Daoy (cell line): Measurements from ENCODE around the gene ARF4. TPM values are rescaled to one million over a fixed set of nuclear protein-coding genes. Genes with fewer than 3 reads are reported as not detected.
A peak's percentile ranks its signal among the peaks of the same experiment; 100 is the strongest.
"Not testable (repeated sequence)": the region's sequence is repeated elsewhere in the genome, so short reads cannot be mapped to it uniquely, and the experiment has no call there.

Source experiments
- DNase-seq: peaks from one replicate; pipeline ENCODE4 v3.0.0-alpha.2; 2015; ENCODE audit warnings: low read depth
- total RNA-seq: library from RNA; depleted of rRNA; stranded (reverse); fragments of >200 nt; shearing (Covaris generic); gene quantifications from 2 replicates; pipeline ENCODE4 v1.2.3, GENCODE V29; 2014; rRNA removed

The ARF4 gene
- total RNA-seq, result 216 and 220 TPM in 2 replicates

DNA sequence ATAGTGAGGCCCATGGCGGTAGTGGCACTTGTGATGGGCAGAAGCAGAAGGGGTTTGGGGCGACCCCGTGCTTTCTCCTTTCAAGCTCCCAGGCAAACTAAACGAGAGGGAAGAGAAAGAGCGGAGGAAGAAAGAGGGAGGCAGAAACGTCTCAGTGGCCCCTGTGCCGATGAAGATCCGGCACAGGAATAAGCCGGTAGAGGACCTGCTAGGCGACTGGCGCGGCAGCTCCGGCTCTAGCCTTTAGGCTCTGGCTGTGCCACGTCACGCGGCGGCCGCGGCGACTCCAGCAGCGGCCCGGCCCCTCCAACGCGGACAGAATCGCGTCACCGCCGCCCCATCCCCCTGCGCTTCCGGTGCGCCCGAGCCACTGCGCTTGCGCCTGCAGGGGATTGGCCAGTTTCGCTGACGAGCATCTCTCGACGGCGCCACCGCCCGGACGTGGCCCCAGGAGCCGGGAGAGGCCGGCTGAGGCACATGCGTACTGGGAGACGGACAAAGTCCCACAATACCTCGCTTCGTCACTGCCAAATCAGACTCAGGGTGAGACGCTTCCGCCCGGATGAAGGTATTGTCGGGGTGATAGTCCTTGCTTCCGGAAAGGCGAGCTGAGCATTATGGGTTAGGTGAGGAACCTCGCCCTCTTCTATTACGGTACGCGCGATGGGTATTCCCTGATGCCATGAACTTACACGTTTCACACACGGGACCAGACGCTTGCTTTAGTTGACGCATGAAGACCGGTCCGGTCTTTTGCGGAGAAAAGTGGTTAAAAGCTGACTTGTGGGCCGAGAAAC, at the start of gene ARF4:
TSS of gene ARF4 (minus strand) at position 218 of the 797 bp plus-strand sequence. CDS start at position 14, 204 bp downstream.
- peak; percentile 99 for DNase-seq

- no peak for DNase-seq
These were observed 49.6 kb upstream of the ARF4 start for GRCh38 chr3:57646723-57647122.

DNA sequence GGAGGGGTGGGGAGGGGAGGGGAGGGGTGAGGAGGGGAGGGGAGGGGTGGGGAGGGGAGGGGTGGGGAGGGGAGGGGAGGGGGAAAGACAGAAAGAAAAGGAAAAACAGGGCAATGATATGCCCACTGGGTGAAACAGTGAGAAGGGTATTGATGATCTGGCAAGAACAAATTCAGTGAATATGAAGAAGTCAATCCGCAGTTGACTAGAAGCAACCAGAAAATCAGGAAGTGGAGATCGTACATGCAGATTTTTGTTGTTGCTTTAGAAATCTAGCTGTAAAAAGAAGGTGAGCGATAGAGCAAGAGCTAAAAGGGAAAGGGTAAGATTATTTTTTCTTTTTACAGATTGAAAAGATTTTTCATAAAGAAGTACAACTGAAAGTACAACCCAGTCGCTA, 47.6 kb upstream of the ARF4 start:
- no peak for DNase-seq

- DNase-seq, result no peak
These were observed 40.2 kb upstream of the ARF4 start for GRCh38 chr3:57637391-57637790.

GRCh38 chr3:57634259-57634658, 37.1 kb upstream of the ARF4 start:
- DNase-seq, result not testable (repeated sequence)

DNA sequence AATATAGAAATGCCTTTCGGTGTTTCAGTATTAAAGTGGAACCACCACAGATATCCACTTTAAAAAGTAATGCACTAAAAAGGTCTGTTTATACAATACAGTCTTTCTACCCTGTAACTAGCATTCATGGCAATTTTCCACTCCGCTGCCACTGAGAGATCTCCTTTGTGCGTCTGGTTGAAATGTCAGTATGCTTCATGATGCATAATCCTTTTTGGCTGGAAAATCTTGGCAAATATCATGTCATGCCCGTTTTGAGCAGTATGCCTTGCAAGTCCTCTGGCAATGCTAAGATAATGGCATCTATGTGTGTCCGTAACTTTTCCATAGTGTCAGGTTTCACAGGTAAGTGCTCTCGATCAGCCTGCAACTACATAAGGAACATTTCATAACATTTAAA, 30.8 kb upstream of the ARF4 start:
- DNase-seq, result no peak

DNA sequence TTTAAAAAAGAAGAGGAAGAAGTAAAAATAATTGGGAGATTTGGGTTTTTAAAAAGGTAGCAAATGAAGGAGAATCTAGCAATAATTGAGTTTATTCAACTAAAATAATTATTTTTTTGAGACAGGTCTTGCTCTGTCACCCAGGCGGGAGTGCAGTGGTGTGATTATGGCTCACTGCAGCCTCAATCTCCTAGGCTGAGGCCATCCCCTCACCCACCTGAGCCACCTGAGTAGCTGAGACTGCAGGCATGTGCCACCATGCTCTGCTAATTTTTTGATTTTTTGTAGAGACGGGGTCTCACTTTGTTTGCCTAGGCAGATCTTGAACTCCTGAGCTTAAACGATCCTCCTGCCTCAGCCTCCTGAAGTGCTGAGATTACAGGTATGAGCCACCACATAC, 27.7 kb upstream of the ARF4 start:
- no peak for DNase-seq

DNA sequence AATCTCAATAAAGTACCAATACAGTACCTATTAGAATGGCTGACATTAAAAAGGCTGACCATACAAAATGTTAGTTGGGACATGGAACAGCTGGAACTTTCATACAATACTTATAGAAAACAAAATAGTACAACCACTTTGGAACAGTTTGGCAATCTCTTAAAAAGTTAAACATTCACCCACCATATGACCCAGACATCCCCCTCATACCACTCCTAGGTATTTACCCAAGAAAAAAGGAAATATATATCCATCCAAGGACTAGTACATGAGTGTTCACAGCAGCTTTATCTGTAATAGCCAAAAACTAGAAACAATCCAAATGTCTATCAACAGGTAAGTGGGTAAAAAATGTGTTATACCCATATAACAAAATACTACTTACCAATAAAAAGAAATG, 25.2 kb upstream of the ARF4 start:
- DNase-seq, result no peak

- DNase-seq, result no peak
These were observed 20.6 kb upstream of the ARF4 start for GRCh38 chr3:57617739-57618138.

GRCh38 chr3:57616233-57616632, 19.1 kb upstream of the ARF4 start:
- no peak for DNase-seq

DNA sequence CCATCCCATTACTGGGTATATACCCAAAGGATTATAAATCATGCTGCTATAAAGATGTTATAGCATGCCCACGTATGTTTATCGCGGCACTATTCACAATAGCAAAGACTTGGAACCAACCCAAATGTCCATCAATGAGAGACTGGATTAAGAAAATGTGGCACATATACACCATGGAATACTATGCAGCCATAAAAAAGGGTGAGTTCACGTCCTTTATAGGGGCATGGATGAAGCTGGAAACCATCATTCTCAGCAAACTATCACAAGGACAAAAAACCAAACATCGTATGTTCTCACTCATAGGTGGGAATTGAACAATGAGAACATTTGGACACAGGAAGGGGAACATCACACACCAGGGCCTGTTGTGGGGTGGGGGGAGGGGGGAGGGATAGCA, 14.7 kb upstream of the ARF4 start:
- DNase-seq, result not testable (repeated sequence)

DNA sequence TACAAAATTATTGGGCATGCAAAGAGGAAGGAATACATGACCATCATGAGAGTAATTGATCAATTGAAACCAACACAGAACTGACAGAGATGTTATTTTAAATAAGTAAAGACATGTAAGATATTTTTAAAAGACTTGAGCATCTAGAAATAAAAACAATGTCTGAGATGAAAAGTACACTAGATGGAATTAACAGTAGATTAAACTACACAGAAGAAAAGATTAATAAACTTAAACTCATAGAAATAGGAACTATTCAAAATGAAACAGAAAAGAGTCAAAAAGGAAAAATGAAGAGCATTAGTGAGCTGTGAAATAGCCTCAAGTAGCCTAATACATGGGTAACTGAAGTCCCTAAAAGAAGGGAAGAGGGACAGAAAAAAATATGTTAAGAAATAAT, 8.5 kb upstream of the ARF4 start:
- DNase-seq, result no peak

- no peak for DNase-seq
These were observed 7.8 kb upstream of the ARF4 start for GRCh38 chr3:57604971-57605370.

DNA sequence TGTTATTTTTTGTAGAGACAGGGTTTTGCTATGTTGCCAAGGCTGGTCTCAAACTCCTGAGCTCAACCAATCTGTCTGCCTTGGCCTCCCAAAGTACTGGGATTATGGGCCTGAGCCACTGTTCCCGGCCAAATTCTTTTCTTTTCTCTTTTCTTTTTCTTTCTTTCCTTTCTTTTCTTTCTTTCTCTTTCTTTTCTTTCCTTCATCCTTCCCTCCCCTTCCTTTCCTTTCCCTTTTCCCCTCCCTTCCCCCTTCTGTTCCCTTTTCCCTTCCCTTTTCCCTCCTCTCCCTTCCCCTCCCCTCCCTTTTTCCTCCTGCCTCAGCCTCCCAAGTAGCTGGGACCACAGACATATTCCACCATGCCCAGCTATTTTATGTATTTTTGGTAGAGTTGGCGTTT, 3.1 kb upstream of the ARF4 start:
- DNase-seq, result no peak

DNA sequence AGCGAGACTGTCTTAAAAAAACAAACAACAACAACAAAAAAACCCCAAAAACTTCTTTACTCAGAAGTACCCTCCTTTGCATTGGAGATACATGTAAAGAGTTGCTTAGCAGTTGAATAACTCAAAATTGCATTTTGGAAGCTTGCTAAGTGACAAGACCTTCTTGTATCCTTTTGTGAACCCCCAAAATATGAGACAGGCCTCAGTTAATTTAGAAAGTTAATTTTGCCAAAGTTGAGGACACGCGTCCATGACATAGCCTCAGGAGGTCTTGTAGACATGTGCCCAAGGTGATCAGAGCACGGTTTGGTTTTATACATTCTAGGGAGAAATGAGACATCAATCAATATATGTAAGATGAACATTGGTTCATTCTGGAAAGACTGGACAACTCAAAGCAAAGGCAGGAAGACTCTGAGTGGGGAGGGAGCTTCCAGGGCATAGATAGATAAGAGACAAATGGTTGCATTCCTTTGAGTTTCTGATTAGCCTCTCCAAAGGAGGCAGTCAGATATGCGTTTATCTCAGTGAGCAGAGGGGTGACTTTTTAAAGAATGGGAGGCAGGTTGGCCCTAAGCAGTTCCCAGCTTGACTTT, 1.7 kb upstream of the ARF4 start:
- no peak for DNase-seq

DNA sequence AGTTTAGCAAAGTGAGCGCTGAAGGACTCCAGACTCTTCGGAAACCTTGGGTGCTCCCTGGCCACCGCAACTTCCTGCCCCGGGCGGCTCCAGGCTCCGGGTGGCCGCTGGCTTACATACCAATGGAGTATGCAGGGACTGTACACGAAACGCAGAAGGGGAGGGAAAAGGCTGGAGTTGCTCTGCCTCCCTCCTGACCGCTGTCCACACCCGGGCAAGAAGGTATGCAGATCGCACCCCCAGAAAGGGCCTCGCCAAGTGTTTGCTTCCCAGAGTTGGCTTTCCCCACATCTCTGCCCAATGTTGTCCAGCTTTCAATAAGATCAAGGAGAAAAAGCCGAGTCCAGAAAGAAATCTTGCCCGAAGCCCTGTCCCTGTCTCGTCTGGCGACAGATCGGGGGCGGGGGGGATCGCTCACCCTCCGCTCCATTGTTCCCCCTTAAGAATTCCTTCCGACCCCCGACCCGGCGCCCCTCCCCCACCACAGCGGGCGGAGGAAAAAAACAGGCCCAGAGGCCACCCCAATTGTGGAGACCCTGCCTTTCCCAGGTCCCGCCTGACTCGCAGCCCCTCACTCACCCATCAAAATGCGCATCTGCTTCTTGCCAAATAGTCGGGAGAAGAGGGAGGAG, 533 bp downstream of the ARF4 start:
- DNase-seq, result peak; percentile 85

DNA sequence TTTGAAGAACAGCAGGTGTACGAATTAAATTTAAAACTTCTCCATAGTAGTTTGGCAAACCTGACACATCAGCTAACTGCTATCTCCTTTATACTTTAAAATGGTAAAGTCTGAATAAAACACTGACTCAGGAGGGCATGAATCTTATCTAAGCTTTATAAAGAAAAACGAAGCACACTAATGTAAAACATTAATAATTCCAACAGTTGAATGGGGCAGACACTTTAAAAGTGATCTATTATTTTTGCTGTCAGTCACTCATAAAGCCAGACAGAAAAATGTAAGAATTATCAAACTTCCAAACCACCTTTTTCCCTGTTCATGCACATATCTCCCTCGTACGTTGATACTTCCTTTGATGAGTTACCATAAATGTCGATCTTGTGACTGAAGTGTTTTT, 2.6 kb downstream of the ARF4 start:
- DNase-seq, result no peak

DNA sequence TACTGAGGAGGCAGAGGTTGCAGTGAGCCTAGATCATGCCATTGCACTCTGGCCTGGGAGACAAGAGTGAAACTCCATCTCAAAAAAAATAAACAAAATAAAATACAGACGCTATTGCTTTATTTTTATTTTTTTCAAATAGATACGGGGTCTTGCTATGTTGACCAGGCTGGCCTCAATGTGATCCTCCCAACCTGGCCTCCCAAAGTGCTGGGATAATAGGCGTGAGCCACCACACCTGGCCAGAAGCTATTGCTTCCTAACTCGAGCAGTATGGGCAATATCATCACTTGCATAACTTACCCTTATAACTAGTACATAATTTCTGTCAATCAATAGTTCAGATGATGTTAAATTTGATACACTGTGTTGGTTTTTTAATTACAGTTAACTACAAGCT, 3.0 kb downstream of the ARF4 start:
- DNase-seq, result no peak

GRCh38 chr3:57592306-57592705, 4.8 kb downstream of the ARF4 start:
- DNase-seq, result no peak

DNA sequence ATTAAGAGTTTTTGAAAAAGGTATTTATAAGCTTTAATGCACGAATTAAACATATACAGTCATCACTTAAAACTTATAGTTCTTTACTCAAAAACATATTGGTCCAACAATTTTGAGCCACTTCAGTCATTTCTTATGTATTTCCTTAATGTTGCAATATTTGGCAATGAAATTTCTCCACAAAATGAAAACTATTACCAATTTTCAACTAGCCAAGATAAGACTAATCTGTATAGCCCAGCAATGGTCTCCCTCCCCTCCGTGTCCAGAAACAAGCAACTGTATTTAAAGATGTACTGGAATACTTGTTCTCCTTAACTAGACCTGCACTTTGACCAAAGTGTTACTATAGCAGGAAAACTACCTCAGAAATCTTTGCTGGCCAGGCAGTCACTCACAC, 9.2 kb downstream of the ARF4 start:
- no peak for DNase-seq

GRCh38 chr3:57586778-57587177, 10.4 kb downstream of the ARF4 start:
- DNase-seq, result no peak

- DNase-seq, result no peak
These were observed 13.6 kb downstream of the ARF4 start for GRCh38 chr3:57583544-57583943.
